Heart left ventricle (tissue), 16 donors: ENCODE data around the gene PSAPL1. TPM values are rescaled to one million over a fixed set of nuclear protein-coding genes. Genes with fewer than 3 reads are reported as not detected.

Source experiments
- ATAC-seq, 4 donors: fragments of 200-7000 bp; cut with Tn5 transposase; one replicate each; pipeline ENCODE4 v1.9.1; 2020 to 2022; ENCODE audit warnings: moderate library complexity in 4 of 4, mild to moderate bottlenecking in 3 of 4, moderate number of reproducible peaks in 1 of 4
- DNase-seq, 5 donors: peaks; one replicate each; pipeline ENCODE4 v3.0.0-alpha.2; 2020
- H3K27ac ChIP-seq, 12 donors: fragments of 200-600 bp; sonication (generic) in 4 of 12; one replicate each; pipeline versions ENCODE4 v1.5.0 to v1.8.0; 2016 to 2022; ENCODE audit warnings: mild to moderate bottlenecking in 2 of 12
- H3K27me3 ChIP-seq, 9 donors: fragments of 200-600 bp; sonication (generic) in 2 of 9; one replicate each; pipeline versions ENCODE4 v1.5.1 to v1.8.0; 2016 to 2022; ENCODE audit warnings: mild to moderate bottlenecking in 3 of 9
- H3K36me3 ChIP-seq, 9 donors: fragments of 200-600 bp; sonication (generic) in 2 of 9; one replicate each; pipeline versions ENCODE4 v1.5.0 to v1.8.0; 2018 to 2022; ENCODE audit warnings: mild to moderate bottlenecking in 2 of 9
- H3K4me1 ChIP-seq, 12 donors: fragments of 200-600 bp; sonication (generic) in 4 of 12; one replicate each; pipeline versions ENCODE4 v1.5.0 to v1.8.0; 2016 to 2022; ENCODE audit warnings: mild to moderate bottlenecking in 3 of 12
- H3K4me3 ChIP-seq, 12 donors: fragments of 200-600 bp; sonication (generic) in 4 of 12; one replicate each; pipeline versions ENCODE4 v1.5.0 to v1.8.0; 2017 to 2022; ENCODE audit warnings: mild to moderate bottlenecking in 9 of 12, moderate library complexity in 4 of 12
- H3K9me3 ChIP-seq, 12 donors: fragments of 200-600 bp; sonication (generic) in 4 of 12; one replicate each; pipeline versions ENCODE4 v1.5.0 to v1.8.0; 2016 to 2022; ENCODE audit warnings: mild to moderate bottlenecking in 1 of 12
- POLR2A ChIP-seq, 2 donors: fragments of 450-650 bp; IDR thresholded peaks; one replicate each; pipeline ENCODE4 v1.6.1; 2017; ENCODE audit warnings: antibody characterized with exemption in 2 of 2, mild to moderate bottlenecking in 2 of 2, moderate library complexity in 2 of 2
- WGBS, 4 donors: extraction: QIAGEN DNeasy Blood & Tissue Kit in 2 of 4; methylation state at CpG; one replicate each; pipeline versions ENCODE4 v1.1.5 to v1.1.7; 2013 to 2018; 5-methylcytosine and 5-hydroxymethylcytosine counted together
- intact Hi-C, 10 donors: fragments of 100-400 bp; cut with DNase I; formaldehyde crosslinking; loops; one replicate each; pipeline versions ENCODE4 v1.11.1 to v1.14.2; 2022
- polyA plus RNA-seq, 2 donors: library from polyadenylated mRNA; stranded (reverse); fragments of 200-250 nt; gene quantifications; one replicate each; pipeline ENCODE4 v1.2.3, GENCODE V29; 2013
- total RNA-seq, 9 donors: library from RNA; depleted of rRNA in 2 of 9; stranded (reverse); fragments of >200 nt in 2 of 9; fragmentation: NEBNext Ultra II Directional in 3 of 9; extraction: Animal tissue kit (Norgen Biotek cat#: 25700) in 3 of 9; gene quantifications; one replicate each; pipeline versions ENCODE4 v1.1.0 to v1.2.4, GENCODE V29; 2016 to 2023
- TF ChIP-seq, protein P1 (sequence below), 12 donors: fragments of 200-600 bp; sonication (generic) in 4 of 12; IDR thresholded peaks; one replicate each; pipeline versions ENCODE4 v1.5.0 to v1.8.0; 2018 to 2022; ENCODE audit warnings: antibody characterized with exemption in 12 of 12, mild to moderate bottlenecking in 5 of 12
- donor health status: ischemic (EF 13 %, LVEDD 7.1; RV severe dilation, severe dysfunction).
- donor health status: healthy with polysubstance abuse.
- donor health status: DM: no; HTN: yes; CAD: no.
- donor health status: DM: no; HTN: no; CAD: no.
- donor health status: ischemic (EF 25% LVEDD 6.9; RV normal size, moderate dysfunction).
- donor health status: ischemic (EF 25% LVEDD 5.7; RV mildly dilated, moderate dysfunction).
- donor health status: healthy.
- donor health status: DM: yes; HTN: yes; CAD: no.
- donor health status: ischemic (EF 35%, LVEDD 5.7; RV mildly dilated, moderate dysfunction).
- donor health status: nonischemic (EF 11% LVEDD 7.7; RV severe dilation, severe dysfunction).
- donor health status: DM: yes; HTN: yes; CAD: no.
- donor health status: PGD.
- donor health status: ischemic (EF 29% LVEDD 5.4; RV normal size, mild dysfunction).
- donor health status: nonischemic (EF 23%, LVEDD 6.1; RV moderate dilation, normal function).

Gene PSAPL1
- total and polyA plus RNA-seq, 11 donors: 0.11 TPM; not detected in 10

DNA sequence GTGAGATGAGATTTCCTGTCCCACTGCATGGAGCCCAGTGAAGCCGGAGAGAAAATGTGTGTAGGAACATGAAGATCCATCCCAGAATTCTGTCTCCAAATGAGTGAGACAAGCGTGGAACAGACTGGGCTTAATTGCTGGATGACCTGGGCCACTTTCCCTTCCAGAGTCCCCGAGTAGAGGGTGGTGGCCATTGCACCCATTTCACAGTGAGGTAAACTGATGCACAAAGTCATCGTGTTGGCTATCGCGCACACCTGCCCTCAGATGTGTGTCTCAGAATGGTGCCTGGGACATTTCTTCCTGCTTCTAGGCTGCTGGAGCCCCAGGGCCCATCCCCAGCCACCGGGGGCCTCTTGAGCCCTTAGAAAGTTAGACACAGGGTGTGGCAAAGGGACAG, 43.0 kb upstream of the PSAPL1 start:
- no peak overlapping the region for H3K4me3 ChIP-seq
- TF ChIP-seq, protein P1, sequence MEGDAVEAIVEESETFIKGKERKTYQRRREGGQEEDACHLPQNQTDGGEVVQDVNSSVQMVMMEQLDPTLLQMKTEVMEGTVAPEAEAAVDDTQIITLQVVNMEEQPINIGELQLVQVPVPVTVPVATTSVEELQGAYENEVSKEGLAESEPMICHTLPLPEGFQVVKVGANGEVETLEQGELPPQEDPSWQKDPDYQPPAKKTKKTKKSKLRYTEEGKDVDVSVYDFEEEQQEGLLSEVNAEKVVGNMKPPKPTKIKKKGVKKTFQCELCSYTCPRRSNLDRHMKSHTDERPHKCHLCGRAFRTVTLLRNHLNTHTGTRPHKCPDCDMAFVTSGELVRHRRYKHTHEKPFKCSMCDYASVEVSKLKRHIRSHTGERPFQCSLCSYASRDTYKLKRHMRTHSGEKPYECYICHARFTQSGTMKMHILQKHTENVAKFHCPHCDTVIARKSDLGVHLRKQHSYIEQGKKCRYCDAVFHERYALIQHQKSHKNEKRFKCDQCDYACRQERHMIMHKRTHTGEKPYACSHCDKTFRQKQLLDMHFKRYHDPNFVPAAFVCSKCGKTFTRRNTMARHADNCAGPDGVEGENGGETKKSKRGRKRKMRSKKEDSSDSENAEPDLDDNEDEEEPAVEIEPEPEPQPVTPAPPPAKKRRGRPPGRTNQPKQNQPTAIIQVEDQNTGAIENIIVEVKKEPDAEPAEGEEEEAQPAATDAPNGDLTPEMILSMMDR (IDR thresholded peaks at IDR 0.05): no peak
- TF ChIP-seq POLR2A (IDR thresholded peaks at IDR 0.05): no peak
- DNase-seq: no peak
- WGBS, 4 donors: 86 to 89% (median 88%) methylated on average over 6 to 7 of the region's 7 CpGs
- no peaks in the 10 kb centered on the region for H3K27me3 ChIP-seq
- H3K9me3 ChIP-seq: no peaks in the 10 kb centered on the region
- intact Hi-C loops: no loop called here
- no peak overlapping the region for H3K27ac ChIP-seq
- no peak for ATAC-seq
- H3K4me1 ChIP-seq: no peaks in the 10 kb centered on the region
- no peaks in the 10 kb centered on the region for H3K36me3 ChIP-seq

DNA sequence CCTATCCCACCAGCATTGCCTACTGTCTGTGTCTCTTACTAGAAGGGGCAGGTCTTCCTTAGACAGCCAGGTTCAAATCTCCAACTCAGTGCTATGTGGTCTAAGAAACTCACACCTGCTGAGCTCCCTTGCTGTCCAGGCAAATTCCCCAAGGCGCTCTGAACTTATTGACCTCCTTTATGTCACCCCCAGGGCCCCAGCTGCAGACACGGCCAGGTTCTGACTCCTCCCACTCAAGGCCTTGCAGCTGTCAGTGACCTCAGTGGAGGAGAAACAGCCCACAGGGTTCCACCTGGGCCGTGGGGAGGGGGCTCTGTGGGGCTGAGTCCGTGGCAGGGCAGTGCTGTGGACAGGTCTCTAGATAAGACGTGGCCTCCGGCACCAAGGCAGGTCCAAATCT, 42.1 kb upstream of the PSAPL1 start:
- Histone ChIP-seq H3K9me3 (no peaks in the 10 kb centered on the region), H3K36me3 (no peaks in the 10 kb centered on the region), H3K27me3 (peaks cover 0 to 7% (median 0%) of the 10 kb centered on the region in 9 donors), H3K4me1 (no peaks in the 10 kb centered on the region), H3K27ac (no peak overlapping the region), H3K4me3 (no peak overlapping the region)
- no peak for TF ChIP-seq POLR2A (IDR thresholded peaks at IDR 0.05)
- TF ChIP-seq, protein P1 (IDR thresholded peaks at IDR 0.05): no peak
- 50 to 68% (median 63%) methylated on average over 5 to 6 of the region's 6 CpGs for WGBS, 4 donors
- DNase-seq: no peak
- ATAC-seq: no peak
- intact Hi-C loops: no loop called here

DNA sequence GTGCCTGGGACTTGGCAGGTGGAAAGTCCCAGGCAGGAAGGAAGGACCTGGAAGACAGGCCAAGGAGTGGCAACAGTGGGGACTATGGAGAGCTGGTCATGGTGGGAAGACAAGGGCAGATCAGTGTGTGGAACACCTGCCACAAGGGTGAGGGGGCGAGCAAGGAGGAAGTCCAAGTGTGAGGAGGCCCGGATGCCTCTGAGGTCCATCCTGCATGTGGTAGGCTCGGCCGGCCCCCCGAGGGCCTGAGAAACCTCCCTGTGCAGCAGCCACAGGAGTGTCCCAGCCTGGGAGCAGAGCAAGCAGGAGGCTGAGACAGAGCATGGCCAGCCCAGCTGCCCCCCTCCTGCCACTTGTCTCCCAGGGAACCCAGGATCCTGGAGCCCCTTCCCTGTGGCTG, 40.5 kb upstream of the PSAPL1 start:
- H3K36me3 ChIP-seq: no peaks in the 10 kb centered on the region
- H3K4me1 ChIP-seq: no peaks in the 10 kb centered on the region
- no peak for DNase-seq

DNA sequence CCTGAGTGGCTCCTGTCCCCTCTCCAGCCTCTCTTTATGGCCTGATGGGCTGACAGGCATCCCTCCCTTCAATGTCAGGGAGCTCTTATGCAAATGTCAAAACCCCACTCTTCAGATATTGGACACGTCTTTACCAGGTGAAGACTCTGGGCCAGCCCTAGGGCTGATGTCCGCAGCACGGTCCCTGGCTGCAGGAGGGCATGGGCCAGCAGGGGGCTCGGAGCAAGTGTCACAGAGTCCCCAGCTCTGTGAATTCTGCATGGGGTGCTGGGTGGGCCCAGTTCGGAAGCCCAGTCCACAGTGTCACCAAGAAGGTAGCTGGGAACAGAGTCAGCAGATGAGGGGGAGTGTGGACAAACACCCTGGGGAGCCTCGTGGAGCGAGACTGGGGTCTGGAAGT, 39.6 kb upstream of the PSAPL1 start:
- Histone ChIP-seq H3K36me3 (no peaks in the 10 kb centered on the region), H3K4me1 (no peaks in the 10 kb centered on the region), H3K27ac (no peak overlapping the region), H3K27me3 (peaks cover 0 to 8% (median 0%) of the 10 kb centered on the region in 9 donors), H3K4me3 (no peak overlapping the region), H3K9me3 (no peaks in the 10 kb centered on the region)
- DNase-seq (no peak), ATAC-seq (no peak)
- intact Hi-C loops: loop anchor here in 1 of 10 donors (5.0 kb wide), 1 partner anchor 233 kb away; no protein-coding TSS in a partner anchor
- WGBS, 4 donors: 57 to 81% (median 66%) methylated on average over 5 to 7 of the region's 7 CpGs
- TF ChIP-seq POLR2A (IDR thresholded peaks at IDR 0.05): no peak
- TF ChIP-seq, protein P1 (IDR thresholded peaks at IDR 0.05): no peak

More for the DNA sequence above, 40.5 kb upstream of the PSAPL1 start:
- TF ChIP-seq, protein P1 (IDR thresholded peaks at IDR 0.05): no peak
- TF ChIP-seq POLR2A (IDR thresholded peaks at IDR 0.05): no peak
- Histone ChIP-seq H3K27me3 (peaks cover 0 to 8% (median 0%) of the 10 kb centered on the region in 9 donors), H3K4me3 (no peak overlapping the region), H3K9me3 (no peaks in the 10 kb centered on the region), H3K27ac (no peak overlapping the region)
- WGBS, 4 donors: 79 to 89% (median 85%) methylated on average over 5 of the region's 5 CpGs
- no peak for ATAC-seq
- intact Hi-C loops: no loop called here
